ENCODE measurements around the gene ACTN1. TPM values are rescaled to one million over a fixed set of nuclear protein-coding genes. Genes with fewer than 3 reads are reported as not detected.

ACTN1 gene
- total RNA-seq, 1 donor: 447 TPM

DNA sequence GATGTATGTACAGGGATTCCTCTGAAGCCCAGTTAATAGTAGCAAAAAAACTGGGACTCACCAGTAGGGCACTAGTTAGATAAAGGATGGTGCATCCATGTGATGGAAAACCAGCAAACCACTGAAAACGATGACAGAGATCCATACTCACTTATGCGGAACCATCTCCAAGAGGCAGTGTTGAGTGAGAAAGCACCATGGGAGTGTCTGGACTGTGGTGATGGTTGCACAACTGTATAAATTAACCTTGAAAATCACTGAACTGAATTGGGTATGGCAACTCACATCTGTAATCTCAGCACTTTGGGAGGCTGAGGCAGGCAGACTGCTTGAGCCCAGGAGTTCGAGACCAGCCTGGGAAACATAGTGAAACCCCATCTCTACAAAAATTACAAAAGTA lies 132.6 kb downstream of the ACTN1 start:
- Histone ChIP-seq H3K79me2 (ENCODE audit: insufficient read depth, low read length) (no peaks in the 10 kb centered on the region), H3K4me1 (ENCODE audit: insufficient read depth, low read length) (peaks cover 8% of the 10 kb centered on the region), H2AFZ (ENCODE audit: low read length) (no peak overlapping the region), H3K9me3 (ENCODE audit: low read depth, low read length) (no peaks in the 10 kb centered on the region), H3K27me3 (ENCODE audit: insufficient read depth, low read length) (no peaks in the 10 kb centered on the region), H3K36me3 (ENCODE audit: insufficient read depth, low read length) (no peaks in the 10 kb centered on the region), H3K4me3 (ENCODE audit: insufficient read depth, low read length) (no peak overlapping the region), H3K4me2 (ENCODE audit: insufficient read depth, low read length) (no peak overlapping the region), H4K20me1 (ENCODE audit: insufficient read depth, low read length) (no peaks in the 10 kb centered on the region), H3K27ac (ENCODE audit: low read depth, low read length) (no peak overlapping the region)
- TF ChIP-seq, protein P1, sequence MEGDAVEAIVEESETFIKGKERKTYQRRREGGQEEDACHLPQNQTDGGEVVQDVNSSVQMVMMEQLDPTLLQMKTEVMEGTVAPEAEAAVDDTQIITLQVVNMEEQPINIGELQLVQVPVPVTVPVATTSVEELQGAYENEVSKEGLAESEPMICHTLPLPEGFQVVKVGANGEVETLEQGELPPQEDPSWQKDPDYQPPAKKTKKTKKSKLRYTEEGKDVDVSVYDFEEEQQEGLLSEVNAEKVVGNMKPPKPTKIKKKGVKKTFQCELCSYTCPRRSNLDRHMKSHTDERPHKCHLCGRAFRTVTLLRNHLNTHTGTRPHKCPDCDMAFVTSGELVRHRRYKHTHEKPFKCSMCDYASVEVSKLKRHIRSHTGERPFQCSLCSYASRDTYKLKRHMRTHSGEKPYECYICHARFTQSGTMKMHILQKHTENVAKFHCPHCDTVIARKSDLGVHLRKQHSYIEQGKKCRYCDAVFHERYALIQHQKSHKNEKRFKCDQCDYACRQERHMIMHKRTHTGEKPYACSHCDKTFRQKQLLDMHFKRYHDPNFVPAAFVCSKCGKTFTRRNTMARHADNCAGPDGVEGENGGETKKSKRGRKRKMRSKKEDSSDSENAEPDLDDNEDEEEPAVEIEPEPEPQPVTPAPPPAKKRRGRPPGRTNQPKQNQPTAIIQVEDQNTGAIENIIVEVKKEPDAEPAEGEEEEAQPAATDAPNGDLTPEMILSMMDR (IDR thresholded peaks at IDR 0.05; ENCODE audit: extremely low read depth, low read depth, low read length): no peak
- no peak for DNase-seq (ENCODE audit: insufficient read length, low spot score, missing footprints)

DNA sequence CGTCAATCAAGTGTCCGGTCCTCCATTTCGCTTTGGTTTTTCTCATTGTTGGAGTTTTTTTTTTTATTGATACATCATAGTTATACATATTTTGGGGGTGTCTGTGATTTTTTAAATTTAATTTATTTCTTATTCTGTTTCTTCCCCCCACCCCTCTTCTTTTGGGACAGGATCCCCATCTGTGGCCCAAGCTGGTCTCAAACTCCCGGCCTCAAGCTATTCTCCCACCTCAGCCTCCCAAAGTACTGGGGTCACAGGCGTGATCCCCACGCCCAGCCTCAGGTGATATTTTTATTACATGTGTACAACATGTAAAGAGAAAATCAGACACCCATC lies 134.9 kb downstream of the ACTN1 start:
- no peaks in the 10 kb centered on the region for H4K20me1 ChIP-seq (ENCODE audit: insufficient read depth, low read length)
- H3K4me2 ChIP-seq (ENCODE audit: insufficient read depth, low read length): peak overlapping the region; percentile 80
- TF ChIP-seq, protein P1 (IDR thresholded peaks at IDR 0.05; ENCODE audit: extremely low read depth, low read depth, low read length): no peak
- H3K27me3 ChIP-seq (ENCODE audit: insufficient read depth, low read length): no peaks in the 10 kb centered on the region
- H3K4me3 ChIP-seq (ENCODE audit: insufficient read depth, low read length): no peak overlapping the region
- no peaks in the 10 kb centered on the region for H3K9me3 ChIP-seq (ENCODE audit: low read depth, low read length)
- H3K4me1 ChIP-seq (ENCODE audit: insufficient read depth, low read length): peaks cover 14% of the 10 kb centered on the region
- no peak overlapping the region for H3K27ac ChIP-seq (ENCODE audit: low read depth, low read length)
- no peaks in the 10 kb centered on the region for H3K36me3 ChIP-seq (ENCODE audit: insufficient read depth, low read length)
- no peak overlapping the region for H2AFZ ChIP-seq (ENCODE audit: low read length)
- H3K79me2 ChIP-seq (ENCODE audit: insufficient read depth, low read length): no peaks in the 10 kb centered on the region
- DNase-seq (ENCODE audit: insufficient read length, low spot score, missing footprints): no peak

DNA sequence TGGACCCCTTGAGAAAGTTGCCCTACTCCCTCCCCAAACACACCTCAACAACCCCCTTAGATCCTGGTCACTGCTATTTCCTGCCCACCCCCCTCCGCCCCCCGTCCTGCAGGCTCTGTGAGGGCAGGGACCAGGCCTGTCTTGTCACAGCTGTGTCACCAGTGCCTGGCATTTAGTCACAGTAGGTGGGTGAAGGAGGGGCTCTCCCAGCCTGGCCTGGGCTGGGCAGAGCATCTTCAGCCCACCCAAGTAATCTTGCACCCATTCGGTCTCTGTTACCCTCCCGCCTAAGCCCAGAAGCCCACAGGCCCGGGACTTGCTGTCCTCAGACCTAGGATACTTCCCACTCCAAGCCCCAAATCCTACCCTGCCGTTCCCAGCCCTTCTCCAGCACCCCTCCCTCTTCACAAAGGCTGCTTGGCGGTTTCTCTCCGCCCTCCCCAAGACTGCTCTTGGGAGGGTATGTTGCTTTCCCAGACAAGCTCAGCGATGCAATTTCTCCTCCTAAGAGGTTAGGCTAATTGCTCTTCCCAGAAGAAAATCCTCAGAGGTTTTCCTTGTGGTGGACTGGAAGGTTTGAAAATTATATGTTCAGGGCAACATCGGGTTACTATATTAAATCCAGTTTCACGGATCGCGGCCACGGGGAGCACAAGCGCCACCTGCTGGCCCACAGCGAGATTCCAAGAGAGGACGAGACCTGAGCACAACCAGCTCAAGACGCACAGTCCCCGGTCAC lies 135.5 kb downstream of the ACTN1 start:
- H3K27me3 ChIP-seq (ENCODE audit: insufficient read depth, low read length): no peaks in the 10 kb centered on the region
- TF ChIP-seq, protein P1 (IDR thresholded peaks at IDR 0.05; ENCODE audit: extremely low read depth, low read depth, low read length): peak; percentile 97
- no peaks in the 10 kb centered on the region for H3K36me3 ChIP-seq (ENCODE audit: insufficient read depth, low read length)
- H3K4me2 ChIP-seq (ENCODE audit: insufficient read depth, low read length): peak overlapping the region; percentile 80
- peak; percentile 79 for DNase-seq (ENCODE audit: insufficient read length, low spot score, missing footprints)
- no peaks in the 10 kb centered on the region for H4K20me1 ChIP-seq (ENCODE audit: insufficient read depth, low read length)
- peaks cover 14% of the 10 kb centered on the region for H3K4me1 ChIP-seq (ENCODE audit: insufficient read depth, low read length)
- H3K79me2 ChIP-seq (ENCODE audit: insufficient read depth, low read length): no peaks in the 10 kb centered on the region
- peak overlapping the region; percentile 77 for H2AFZ ChIP-seq (ENCODE audit: low read length)
- no peaks in the 10 kb centered on the region for H3K9me3 ChIP-seq (ENCODE audit: low read depth, low read length)
- no peak overlapping the region for H3K27ac ChIP-seq (ENCODE audit: low read depth, low read length)
- H3K4me3 ChIP-seq (ENCODE audit: insufficient read depth, low read length): peak overlapping the region; percentile 57

DNA sequence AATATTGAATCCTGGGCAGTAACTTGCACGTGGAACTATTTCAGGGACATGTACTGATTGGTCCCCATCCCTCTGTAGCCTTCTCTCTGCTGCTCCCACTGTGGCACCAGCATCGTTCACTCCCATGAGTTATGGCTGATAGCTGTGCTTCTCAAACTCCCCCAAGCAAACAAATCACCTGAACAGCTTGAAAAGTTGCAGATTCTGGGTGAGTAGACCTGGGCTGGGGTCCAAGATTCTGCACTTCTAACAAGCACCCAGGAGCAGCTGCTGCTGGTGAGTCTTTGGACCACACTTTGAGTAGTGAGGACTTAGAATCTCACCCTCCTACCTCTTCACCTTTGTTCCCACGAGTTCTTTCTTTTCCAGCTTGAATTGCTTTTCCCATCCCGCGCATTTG lies 136.8 kb downstream of the ACTN1 start:
- no peak overlapping the region for H3K27ac ChIP-seq (ENCODE audit: low read depth, low read length)

More for the DNA sequence above, 136.8 kb downstream of the ACTN1 start:
- no peak overlapping the region for H3K4me2 ChIP-seq (ENCODE audit: insufficient read depth, low read length)
- no peaks in the 10 kb centered on the region for H3K9me3 ChIP-seq (ENCODE audit: low read depth, low read length)
- no peaks in the 10 kb centered on the region for H3K79me2 ChIP-seq (ENCODE audit: insufficient read depth, low read length)
- H3K36me3 ChIP-seq (ENCODE audit: insufficient read depth, low read length): peaks cover under 1% of the 10 kb centered on the region
- no peak for DNase-seq (ENCODE audit: insufficient read length, low spot score, missing footprints)
- peaks cover 14% of the 10 kb centered on the region for H3K4me1 ChIP-seq (ENCODE audit: insufficient read depth, low read length)
- H4K20me1 ChIP-seq (ENCODE audit: insufficient read depth, low read length): no peaks in the 10 kb centered on the region
- H3K4me3 ChIP-seq (ENCODE audit: insufficient read depth, low read length): no peak overlapping the region
- H3K27me3 ChIP-seq (ENCODE audit: insufficient read depth, low read length): no peaks in the 10 kb centered on the region
- TF ChIP-seq, protein P1 (IDR thresholded peaks at IDR 0.05; ENCODE audit: extremely low read depth, low read depth, low read length): no peak
- no peak overlapping the region for H2AFZ ChIP-seq (ENCODE audit: low read length)
